Renal cortex interstitium (tissue), 11 donors: ENCODE results near the gene CADPS2. TPM values are rescaled to one million over a fixed set of nuclear protein-coding genes. Genes with fewer than 3 reads are reported as not detected.

Experiments
- DNase-seq, 11 donors: peaks; one replicate each; pipeline ENCODE4 v3.0.0-alpha.2; 2013; ENCODE audit warnings: low read depth in 9 of 11, low spot score in 4 of 11; ENCODE audit errors: extremely low read depth in 1 of 11
- polyA plus RNA-seq, 3 donors: library from polyadenylated mRNA; unstranded; fragments of 120-200 nt; gene quantifications; one replicate each; pipeline ENCODE4 v1.2.1, GENCODE V29; 2013; ENCODE audit not compliant: insufficient read length in 3 of 3

Gene CADPS2
- polyA plus RNA-seq, 3 donors, result 54.7 to 67.2 (median 63.4) TPM

DNA sequence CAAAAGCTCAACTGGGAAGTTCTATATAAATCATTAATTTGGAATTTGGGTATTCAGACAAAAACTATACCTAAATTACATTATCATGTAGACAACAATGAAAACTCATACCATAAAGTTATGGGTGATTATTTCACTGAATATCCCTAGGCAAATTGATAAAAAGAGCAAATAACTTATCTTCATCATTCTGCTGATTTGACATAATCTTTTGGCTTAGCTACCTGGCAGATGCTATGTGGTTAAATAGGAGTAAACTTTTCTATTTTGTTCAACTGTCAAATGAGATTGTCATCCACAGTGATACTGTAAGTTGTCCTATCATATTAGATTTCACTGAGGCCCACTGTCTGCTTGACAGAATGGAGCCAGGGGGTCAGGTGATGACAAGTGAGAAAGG, 432.8 kb downstream of the CADPS2 start:
- DNase-seq, result no peak

DNA sequence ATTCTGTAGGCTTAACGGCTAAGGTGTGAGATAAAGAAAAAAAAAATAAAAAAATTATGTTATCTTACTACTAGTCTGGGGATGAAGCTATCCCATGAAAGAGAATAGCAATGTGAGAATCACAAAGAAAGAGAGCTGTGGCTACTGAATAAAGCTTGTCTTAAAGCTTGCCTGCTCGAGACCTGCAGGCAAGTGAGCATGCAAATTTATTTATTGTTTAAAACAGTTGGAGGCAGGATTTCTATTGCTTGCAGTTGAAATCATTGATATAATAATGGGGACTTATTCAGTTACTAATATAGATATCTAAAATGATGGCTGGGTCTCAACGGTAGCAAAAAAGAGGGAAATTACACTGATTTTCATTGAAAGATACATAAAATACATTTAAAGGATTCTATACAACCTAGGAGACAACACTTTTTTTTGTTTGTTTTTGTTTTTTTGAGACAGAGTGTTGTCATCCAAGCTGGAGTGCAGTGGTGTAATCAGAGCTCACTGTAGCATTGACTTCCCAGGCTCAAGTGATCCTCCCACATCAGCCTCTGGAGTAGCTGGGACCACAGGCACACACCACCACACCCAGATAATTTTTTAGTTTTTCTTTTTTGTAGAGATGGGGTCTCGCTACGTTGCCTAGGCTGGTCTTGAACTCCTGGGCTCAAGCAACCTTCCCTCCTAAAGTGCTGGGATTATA, 437.2 kb downstream of the CADPS2 start:
- no peak for DNase-seq

DNA sequence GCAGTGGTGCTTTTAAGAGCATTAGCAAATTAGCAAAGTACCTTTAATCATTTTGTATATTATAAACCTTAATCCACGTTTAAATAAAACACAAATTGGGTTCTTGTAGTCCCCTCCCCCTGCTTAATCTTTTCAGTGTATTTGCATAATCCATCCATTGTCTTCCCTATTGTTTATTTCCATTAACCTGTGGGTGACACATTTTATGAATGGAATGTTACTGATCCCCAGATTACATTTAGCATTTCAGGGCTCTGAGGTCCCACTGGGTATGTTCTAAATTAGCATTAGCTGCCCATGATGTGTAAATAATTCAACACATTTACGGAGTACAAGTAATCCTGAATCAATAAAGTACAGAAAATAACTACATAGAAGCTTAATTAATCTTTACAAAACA, 443.3 kb downstream of the CADPS2 start:
- no peak for DNase-seq

GRCh38 chr7:122438492-122438891, 447.8 kb downstream of the CADPS2 start:
- no peak for DNase-seq

GRCh38 chr7:122438006-122438405, 448.3 kb downstream of the CADPS2 start:
- DNase-seq, result no peak

DNA sequence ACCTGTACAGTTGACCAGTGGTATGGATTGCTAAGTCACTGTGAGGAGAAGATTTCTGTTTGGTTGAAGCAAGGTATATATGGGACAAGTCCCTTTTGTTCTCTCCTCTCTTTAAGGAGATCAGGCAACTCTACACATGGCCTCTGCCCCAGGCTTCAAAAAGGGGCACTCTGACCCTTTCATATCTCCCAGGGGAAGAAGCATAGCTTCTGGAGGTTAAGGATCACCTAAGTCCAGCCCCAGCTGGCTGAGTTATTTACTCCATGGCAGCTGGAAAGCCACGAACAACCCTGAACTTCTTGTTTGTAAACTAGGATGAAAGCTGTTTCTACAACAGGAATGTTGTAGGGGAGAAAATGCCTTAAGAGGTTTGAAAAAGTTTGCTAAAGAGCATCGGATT, 452.5 kb downstream of the CADPS2 start:
- DNase-seq, result no peak

GRCh38 chr7:122430710-122431109, 455.6 kb downstream of the CADPS2 start:
- DNase-seq, result no peak

DNA sequence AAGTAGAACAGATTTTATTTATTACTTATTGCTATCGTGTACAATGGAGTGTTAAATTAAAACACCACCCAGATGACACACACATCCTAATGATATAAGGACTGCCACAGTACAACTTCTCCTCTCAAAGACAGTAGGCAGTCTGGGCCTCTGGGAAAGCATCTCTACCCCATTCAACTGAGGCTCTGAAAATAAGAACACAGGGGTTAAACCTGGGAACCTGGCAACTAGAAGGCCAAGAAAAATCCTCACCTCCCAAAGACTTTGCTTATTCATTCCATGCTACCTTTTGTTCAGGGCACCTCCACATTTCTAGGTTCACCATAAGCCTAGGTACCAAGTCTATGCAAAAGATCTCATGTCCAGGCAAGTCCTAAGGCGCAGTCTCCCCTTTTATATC, 456.3 kb downstream of the CADPS2 start:
- no peak for DNase-seq

GRCh38 chr7:122425731-122426130, 460.5 kb downstream of the CADPS2 start:
- DNase-seq, result no peak

DNA sequence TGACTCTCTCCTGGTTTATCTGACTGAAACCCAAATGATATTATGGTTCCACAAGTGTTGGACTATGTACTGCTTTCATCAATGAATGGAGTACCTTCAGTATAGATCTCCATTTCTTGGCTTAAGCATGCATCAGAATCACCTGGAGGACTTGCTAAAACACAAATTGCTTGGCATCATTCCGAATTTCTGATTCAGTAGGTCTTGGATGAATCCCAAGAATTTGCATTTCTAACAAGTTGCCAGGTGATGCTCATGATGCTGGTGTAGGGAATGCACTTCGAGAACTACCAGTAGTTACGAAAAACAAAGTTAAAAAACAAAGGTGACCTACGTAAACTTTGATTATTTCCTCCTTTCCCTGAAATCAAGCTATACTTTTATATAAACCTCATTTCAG, 462.7 kb downstream of the CADPS2 start:
- DNase-seq, result no peak

DNA sequence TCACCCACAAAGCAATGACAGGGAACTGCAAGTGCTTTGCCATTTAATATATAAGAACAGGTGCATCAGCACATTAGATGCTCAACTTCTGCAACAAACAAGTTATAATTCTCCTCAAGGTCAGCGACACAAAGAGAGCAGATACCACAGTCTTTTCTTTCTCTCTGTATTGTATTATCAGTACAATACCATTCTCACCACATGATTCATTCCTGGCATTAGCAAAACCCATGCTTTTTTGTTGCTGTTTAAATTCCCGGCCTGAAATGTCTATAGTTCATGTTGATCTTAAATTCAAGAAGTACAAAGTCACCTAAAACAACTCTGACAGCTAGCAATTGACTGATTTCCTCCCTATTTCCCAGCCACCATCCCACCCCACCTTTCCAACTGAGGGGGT, 469.9 kb downstream of the CADPS2 start:
- DNase-seq, result no peak

DNA sequence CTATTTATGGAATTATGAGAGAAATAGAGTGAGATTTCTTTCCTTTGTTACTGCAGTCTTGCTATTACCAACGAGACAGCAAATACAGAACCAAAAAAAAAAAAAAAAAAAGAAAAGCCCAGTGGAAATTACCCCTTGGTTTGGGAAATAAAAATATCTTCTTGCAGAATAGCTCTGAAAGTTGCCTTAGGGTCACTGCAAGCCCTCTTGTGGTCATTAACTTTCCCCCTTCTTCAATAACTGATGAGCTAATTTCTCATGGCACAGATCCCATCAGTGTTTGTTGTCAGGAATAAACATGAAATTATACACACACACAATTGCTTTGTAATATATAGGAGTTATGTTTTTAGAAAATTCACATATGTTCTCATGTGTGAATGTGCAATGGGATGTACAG, 470.8 kb downstream of the CADPS2 start:
- no peak for DNase-seq

DNA sequence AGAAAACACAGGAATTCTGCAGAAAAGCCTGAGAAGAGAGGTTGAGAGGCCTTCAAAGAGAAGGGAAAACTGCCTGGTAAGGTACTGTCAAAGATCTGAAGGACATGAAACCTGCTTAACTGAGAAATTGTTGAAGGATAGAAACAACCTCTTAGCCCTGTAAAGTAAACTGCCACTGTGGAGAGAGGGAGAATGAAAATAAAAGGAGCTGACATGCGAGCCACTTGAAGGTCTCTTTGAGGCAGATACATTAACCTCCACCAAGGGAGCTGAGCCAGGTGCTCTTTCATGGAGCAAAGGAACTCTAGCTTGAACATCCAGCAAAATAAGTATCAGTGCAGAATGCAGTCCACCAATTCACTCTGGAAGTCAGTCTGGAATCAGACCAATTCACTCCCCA, 472.9 kb downstream of the CADPS2 start:
- no peak for DNase-seq

DNA sequence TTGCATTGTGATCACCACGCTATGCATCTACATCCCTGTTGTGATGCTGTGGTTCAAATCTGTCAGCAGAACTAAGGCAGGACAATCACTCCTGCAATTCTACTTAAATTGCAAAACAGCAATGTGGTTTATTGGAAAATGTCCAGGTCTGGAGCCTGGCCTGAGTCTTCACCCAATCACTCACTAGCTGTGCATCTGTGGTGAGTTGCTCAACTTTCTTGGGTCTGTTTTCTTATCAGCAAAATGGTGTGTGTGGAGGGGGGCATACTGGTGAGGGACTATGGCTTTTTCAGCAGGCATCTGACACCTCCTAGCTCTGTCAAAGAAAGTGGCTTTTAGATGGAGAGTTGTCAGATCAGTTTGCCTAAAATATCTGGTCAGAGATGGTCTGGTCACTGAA, 473.4 kb downstream of the CADPS2 start:
- DNase-seq, result no peak

- DNase-seq, result no peak
These were observed 473.8 kb downstream of the CADPS2 start for GRCh38 chr7:122412441-122412840.

- DNase-seq, result no peak
These were observed 479.1 kb downstream of the CADPS2 start for GRCh38 chr7:122407195-122407594.

GRCh38 chr7:122403113-122403512, 483.1 kb downstream of the CADPS2 start:
- DNase-seq, result no peak

DNA sequence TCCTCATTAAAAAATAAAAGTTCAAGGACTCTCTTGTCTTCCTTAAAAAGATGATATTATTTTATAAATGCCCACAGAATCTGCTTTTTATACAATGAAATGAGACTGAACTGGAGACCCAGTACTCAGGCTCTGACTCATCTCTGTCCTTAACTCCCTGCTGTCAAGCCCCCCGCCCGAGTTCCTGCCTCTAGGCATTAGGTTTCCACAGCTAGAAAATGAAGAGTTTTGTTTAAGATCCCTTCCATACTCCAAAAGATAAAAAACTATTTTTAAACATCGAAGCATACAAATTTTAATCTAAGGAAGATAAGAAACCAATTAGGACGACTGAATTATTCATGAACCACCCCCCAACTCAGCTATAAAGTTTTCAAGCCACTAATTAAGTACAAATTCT, 484.0 kb downstream of the CADPS2 start:
- DNase-seq, result no peak

- DNase-seq, result no peak
These were observed 488.9 kb downstream of the CADPS2 start for GRCh38 chr7:122397381-122397780.

DNA sequence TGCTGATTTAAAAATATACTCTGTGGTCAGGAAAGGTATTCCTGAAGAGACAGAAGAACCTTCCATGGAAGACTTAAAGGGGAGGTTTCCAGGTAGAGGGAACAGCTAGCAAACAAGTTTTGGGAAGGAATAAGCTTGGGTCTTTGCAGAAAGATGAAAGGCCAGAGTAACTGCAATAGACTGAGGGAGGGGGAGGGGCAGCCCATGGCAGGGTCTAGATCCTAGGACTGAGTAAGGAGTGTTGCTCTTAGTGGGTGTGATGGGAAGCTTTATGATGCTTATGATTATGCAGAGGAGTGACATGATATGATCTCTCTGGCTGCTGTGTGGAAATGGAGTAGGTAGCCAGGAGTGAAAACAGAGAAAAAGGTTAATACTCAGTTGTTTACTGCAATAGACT, 491.7 kb downstream of the CADPS2 start:
- no peak for DNase-seq

- no peak for DNase-seq
These were observed 501.7 kb downstream of the CADPS2 start for GRCh38 chr7:122384528-122384927.

DNA sequence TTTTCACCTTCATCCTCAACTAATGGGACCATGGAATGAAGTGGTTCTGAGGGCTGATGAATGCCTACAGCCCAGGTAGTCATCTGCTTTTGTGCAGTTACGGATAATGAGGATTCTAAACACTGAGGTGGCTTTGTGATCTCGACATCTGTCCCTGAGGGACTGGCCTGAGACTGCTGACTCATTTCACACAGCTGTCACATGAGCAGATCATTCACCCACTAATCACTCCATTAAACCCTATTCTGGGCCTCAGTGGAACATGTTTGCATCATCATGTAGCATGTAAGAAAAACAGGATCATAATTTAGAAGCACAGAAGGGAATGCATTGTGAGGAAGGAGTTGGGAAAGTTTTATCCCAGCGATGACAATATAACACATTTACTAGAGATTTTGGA, 502.3 kb downstream of the CADPS2 start:
- no peak for DNase-seq
